Lower leg skin (tissue), 3 donors: ENCODE data around the gene MCF2.

ENCODE experiments used
- CTCF ChIP-seq, 3 donors: fragments of 450-650 bp; IDR thresholded peaks; one replicate each; pipeline ENCODE4 v1.5.1; 2016; ENCODE audit warnings: antibody characterized with exemption in 3 of 3, mild to moderate bottlenecking in 3 of 3, moderate library complexity in 2 of 3
- POLR2A ChIP-seq, 2 donors: fragments of 450-650 bp; IDR thresholded peaks; one replicate each; pipeline ENCODE4 v1.6.1; 2016 to 2017; ENCODE audit warnings: antibody characterized with exemption in 2 of 2, mild to moderate bottlenecking in 1 of 2, moderate library complexity in 1 of 2

GRCh38 chrX:139692908-139693307, 15.1 kb downstream of the MCF2 start:
- TF ChIP-seq CTCF (IDR thresholded peaks at IDR 0.05) (no peak), POLR2A (IDR thresholded peaks at IDR 0.05) (no peak)
